Stomach (tissue), 9 donors: ENCODE results near the gene BRMS1L. TPM values are rescaled to one million over a fixed set of nuclear protein-coding genes. Genes with fewer than 3 reads are reported as not detected.
A peak's percentile ranks its signal among the peaks of the same experiment; 100 is the strongest.

ENCODE experiments used
- DNase-seq, 2 donors: peaks; one replicate each; pipeline versions ENCODE4 v3.0.0 to v3.0.0-alpha.2; 2013 to 2019
- H3K27ac ChIP-seq, 5 donors: fragments of 200-600 bp in 4 of 5; sonication (generic) in 4 of 5; one replicate each; pipeline ENCODE4 v1.5.1; 2013 to 2019; ENCODE audit warnings: mild to moderate bottlenecking in 1 of 5, moderate library complexity in 1 of 5
- H3K27me3 ChIP-seq, 3 donors: fragments of 200-600 bp; sonication (generic); one replicate each; pipeline ENCODE4 v1.5.1; 2017 to 2019; ENCODE audit warnings: mixed run types in 1 of 3
- H3K36me3 ChIP-seq, 4 donors: fragments of 200-600 bp; sonication (generic); 1 replicate in 3 of 4; 2 replicates in 1 of 4; pipeline ENCODE4 v1.5.1; 2016 to 2019
- H3K4me1 ChIP-seq, 4 donors: fragments of 200-600 bp; sonication (generic); one replicate each; pipeline ENCODE4 v1.5.1; 2016 to 2019
- H3K4me3 ChIP-seq, 4 donors: fragments of 200-600 bp; sonication (generic) in 3 of 4; one replicate each; pipeline ENCODE4 v1.5.1; 2016 to 2019; ENCODE audit warnings: mild to moderate bottlenecking in 1 of 4
- H3K9me3 ChIP-seq, 4 donors: fragments of 200-600 bp; sonication (generic); one replicate each; pipeline ENCODE4 v1.5.1; 2016 to 2019
- EP300 ChIP-seq: sonication (generic); formaldehyde crosslinking; IDR thresholded peaks from one replicate; pipeline ENCODE4 v1.6.1; 2017; ENCODE audit warnings: antibody characterized with exemption
- POLR2A ChIP-seq, 4 donors: fragments of 450-650 bp; IDR thresholded peaks; one replicate each; pipeline ENCODE4 v1.6.1; 2016; ENCODE audit warnings: antibody characterized with exemption in 4 of 4, control low read depth in 2 of 4, mild to moderate bottlenecking in 1 of 4, moderate library complexity in 1 of 4
- POLR2AphosphoS5 ChIP-seq, 3 donors: sonication (generic); formaldehyde crosslinking; IDR thresholded peaks; one replicate each; pipeline ENCODE4 v1.6.1; 2016; ENCODE audit warnings: antibody characterized with exemption in 3 of 3
- WGBS, 5 donors: extraction: QIAGEN DNeasy Blood & Tissue Kit in 3 of 5; methylation state at CpG; one replicate each; pipeline versions ENCODE4 v1.1.5 to v1.1.7; 2013 to 2018; 5-methylcytosine and 5-hydroxymethylcytosine counted together
- intact Hi-C: fragments of 100-400 bp; cut with DNase I; formaldehyde crosslinking; loops from one replicate; pipeline ENCODE4 v1.15.1; 2023; ENCODE audit warnings: low total_unique reads
- polyA plus RNA-seq, 3 donors: library from polyadenylated mRNA; stranded (reverse); fragments of 200-250 nt; gene quantifications; one replicate each; pipeline ENCODE4 v1.2.3, GENCODE V29; 2013
- total RNA-seq, 5 donors: library from RNA; depleted of rRNA; stranded (reverse); fragments of >200 nt; gene quantifications; one replicate each; pipeline versions ENCODE4 v1.1.0 to v1.2.3, GENCODE V29; 2014 to 2016
- TF ChIP-seq, protein P1 (sequence below), 7 experiments: fragments of 450-650 bp in 4 of 7; fragments of 200-600 bp in 3 of 7; sonication (generic) in 3 of 7; IDR thresholded peaks; one replicate each; pipeline ENCODE4 v1.5.1; 2016 to 2019; ENCODE audit warnings: antibody characterized with exemption in 7 of 7, control low read depth in 2 of 7, mild to moderate bottlenecking in 1 of 7
- donor health status: healthy with polysubstance abuse.
- donor health status: Bipolar disorder and iron deficiency.
- donor health status: healthy.

The BRMS1L gene
- total and polyA plus RNA-seq, 8 donors: 1.4 to 9.7 (median 5.8) TPM; not detected in 1

DNA sequence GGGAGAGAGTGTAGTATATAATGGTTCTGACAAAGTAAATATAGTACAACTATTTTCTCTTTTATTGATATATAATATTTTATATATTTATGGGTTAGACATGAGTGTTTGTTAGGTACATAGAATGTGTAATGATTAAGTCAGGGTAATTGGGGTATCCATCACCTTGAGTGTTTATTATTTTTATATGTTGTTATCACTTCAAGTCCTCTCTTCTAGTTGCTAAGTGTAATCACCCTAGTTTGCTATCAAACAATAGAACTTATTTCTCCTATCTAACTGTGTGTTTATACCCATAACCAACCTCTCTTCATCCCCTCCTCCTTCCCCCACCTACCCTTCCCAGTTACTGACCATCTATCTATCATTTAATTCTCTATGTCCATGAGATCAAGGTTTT lies 64.2 kb downstream of the BRMS1L start:
- Histone ChIP-seq H3K36me3 (no peaks in the 10 kb centered on the region), H3K9me3 (peaks cover 0 to 9% (median 3%) of the 10 kb centered on the region in 4 donors), H3K4me3 (no peak overlapping the region), H3K27ac (no peak overlapping the region), H3K4me1 (no peaks in the 10 kb centered on the region), H3K27me3 (no peaks in the 10 kb centered on the region)
- no peak for DNase-seq
- TF ChIP-seq EP300 (no peak), POLR2A (IDR thresholded peaks at IDR 0.05) (no peak), POLR2AphosphoS5 (IDR thresholded peaks at IDR 0.05) (no peak)
- TF ChIP-seq, protein P1, sequence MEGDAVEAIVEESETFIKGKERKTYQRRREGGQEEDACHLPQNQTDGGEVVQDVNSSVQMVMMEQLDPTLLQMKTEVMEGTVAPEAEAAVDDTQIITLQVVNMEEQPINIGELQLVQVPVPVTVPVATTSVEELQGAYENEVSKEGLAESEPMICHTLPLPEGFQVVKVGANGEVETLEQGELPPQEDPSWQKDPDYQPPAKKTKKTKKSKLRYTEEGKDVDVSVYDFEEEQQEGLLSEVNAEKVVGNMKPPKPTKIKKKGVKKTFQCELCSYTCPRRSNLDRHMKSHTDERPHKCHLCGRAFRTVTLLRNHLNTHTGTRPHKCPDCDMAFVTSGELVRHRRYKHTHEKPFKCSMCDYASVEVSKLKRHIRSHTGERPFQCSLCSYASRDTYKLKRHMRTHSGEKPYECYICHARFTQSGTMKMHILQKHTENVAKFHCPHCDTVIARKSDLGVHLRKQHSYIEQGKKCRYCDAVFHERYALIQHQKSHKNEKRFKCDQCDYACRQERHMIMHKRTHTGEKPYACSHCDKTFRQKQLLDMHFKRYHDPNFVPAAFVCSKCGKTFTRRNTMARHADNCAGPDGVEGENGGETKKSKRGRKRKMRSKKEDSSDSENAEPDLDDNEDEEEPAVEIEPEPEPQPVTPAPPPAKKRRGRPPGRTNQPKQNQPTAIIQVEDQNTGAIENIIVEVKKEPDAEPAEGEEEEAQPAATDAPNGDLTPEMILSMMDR (IDR thresholded peaks at IDR 0.05): no peak
- intact Hi-C loops: no loop called here

DNA sequence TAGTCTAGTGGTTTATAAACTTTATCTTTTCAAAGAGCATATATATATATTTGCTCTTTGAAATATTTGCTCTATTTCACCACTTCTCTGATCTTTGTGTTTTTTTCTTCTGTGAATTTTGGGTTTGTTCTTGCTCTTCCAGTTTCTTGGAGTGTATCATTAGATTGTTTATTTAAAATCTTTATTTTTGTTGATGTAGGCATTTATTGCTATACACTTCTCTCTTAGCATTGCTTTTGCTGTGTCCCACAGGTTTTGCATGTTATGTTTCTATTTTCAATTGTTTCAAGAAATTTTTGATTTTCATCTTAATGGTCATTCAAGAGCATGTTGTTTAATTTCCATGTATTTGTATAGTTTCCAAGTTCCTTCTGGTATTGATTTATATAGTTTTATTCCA lies 69.1 kb downstream of the BRMS1L start:
- Histone ChIP-seq H3K27ac (no peak overlapping the region), H3K9me3 (peaks cover 0 to 22% (median 10%) of the 10 kb centered on the region in 4 donors), H3K4me1 (no peaks in the 10 kb centered on the region), H3K4me3 (no peak overlapping the region), H3K36me3 (no peaks in the 10 kb centered on the region), H3K27me3 (no peaks in the 10 kb centered on the region)
- no peak for TF ChIP-seq EP300
- no peak for TF ChIP-seq POLR2AphosphoS5 (IDR thresholded peaks at IDR 0.05)
- TF ChIP-seq, protein P1 (IDR thresholded peaks at IDR 0.05): no peak
- no peak for TF ChIP-seq POLR2A (IDR thresholded peaks at IDR 0.05)
- intact Hi-C loops: no loop called here
- DNase-seq: no peak

DNA sequence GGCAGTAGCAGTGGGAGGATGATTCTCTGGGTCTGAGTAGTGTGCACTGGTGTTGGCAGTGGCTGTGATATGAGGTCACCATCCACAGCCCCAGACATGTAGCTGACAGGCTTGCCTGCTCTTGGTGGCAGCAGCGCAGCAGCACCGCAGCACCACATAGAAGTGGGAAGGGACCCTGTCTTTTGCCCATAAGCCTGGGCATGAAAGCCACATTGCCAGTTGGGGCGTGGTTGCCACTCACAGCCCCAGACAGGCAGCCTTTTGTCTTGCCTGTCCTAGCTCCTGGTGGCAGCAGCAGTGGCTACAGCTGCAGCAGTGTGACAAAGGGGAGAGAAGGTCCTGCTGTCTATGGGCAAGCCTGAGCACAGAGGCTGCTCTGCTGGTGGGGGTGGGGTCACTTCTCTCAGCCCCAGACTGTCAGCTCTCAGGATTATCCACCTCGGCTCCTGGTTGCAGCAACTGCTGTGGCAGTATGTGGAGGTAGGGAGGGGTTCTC lies 71.5 kb downstream of the BRMS1L start:
- H3K27ac ChIP-seq: no peak overlapping the region
- DNase-seq: peak in 1 of 2 donors; percentile 20

DNA sequence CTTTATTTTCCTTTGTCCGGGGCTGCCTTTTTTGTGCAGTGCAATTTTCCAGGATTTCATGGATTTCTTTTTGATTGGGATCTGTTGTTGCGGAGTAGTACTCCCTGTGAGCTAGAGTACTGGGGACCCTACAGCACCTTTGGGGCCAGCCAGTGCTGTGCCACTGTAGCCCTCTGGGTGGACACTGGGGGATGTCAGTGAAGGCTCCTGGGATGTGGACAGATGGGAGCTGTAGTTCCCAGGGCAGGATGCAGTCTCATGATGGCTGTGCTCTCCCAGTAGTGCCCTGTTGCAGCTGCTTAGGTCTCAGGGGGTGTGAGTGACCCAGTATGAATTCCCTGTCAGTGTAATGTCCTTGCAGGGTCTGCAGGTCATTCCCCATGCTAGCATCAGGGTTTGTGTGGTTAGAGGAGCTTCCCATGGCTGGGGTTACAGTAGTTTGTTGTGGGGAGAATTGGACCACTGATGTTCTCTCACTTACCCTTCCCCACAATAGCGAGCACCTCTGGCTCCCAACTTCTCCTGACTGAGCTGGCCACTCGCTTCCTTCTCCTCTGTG lies 72.2 kb downstream of the BRMS1L start:
- no peaks in the 10 kb centered on the region for H3K36me3 ChIP-seq
- H3K27ac ChIP-seq: no peak overlapping the region
- no peak overlapping the region for H3K4me3 ChIP-seq
- DNase-seq: no peak
- no peaks in the 10 kb centered on the region for H3K4me1 ChIP-seq
- H3K9me3 ChIP-seq: peaks cover 0 to 22% (median 10%) of the 10 kb centered on the region in 4 donors
- intact Hi-C loops: no loop called here
- H3K27me3 ChIP-seq: no peaks in the 10 kb centered on the region
- TF ChIP-seq POLR2A (IDR thresholded peaks at IDR 0.05): no peak
- 80 to 91% (median 84%) methylated on average over 4 of the region's 4 CpGs for WGBS, 5 donors

More for the DNA sequence above, 71.5 kb downstream of the BRMS1L start:
- Histone ChIP-seq H3K36me3 (no peaks in the 10 kb centered on the region), H3K9me3 (peaks cover 0 to 22% (median 10%) of the 10 kb centered on the region in 4 donors), H3K4me1 (no peaks in the 10 kb centered on the region), H3K27me3 (no peaks in the 10 kb centered on the region), H3K4me3 (no peak overlapping the region)
- no peak for TF ChIP-seq POLR2A (IDR thresholded peaks at IDR 0.05)
- TF ChIP-seq EP300: no peak
- TF ChIP-seq, protein P1 (IDR thresholded peaks at IDR 0.05): no peak
- no peak for TF ChIP-seq POLR2AphosphoS5 (IDR thresholded peaks at IDR 0.05)
- intact Hi-C loops: no loop called here
- 14 to 62% (median 50%) methylated on average over 1 to 4 of the region's 4 CpGs for WGBS, 5 donors

DNA sequence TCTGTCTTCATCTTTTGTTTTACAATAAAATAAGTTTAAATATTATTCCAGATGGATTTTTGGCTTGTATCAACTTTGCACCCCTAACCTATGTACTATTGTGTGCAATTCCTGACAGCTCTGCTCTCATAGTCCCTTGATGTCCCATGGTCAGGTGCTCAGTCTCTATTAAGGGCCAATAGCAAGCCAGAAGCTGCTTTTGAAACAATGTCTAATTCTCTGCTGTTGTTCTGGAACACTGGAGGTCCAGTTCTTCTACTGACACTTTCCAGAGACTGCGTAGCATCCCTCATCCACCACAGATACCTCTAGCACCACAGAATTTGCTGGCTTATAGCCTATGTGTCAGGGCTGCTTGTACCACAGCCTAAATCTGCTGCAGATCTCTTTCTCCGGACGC lies 74.6 kb downstream of the BRMS1L start:
- Histone ChIP-seq H3K36me3 (no peaks in the 10 kb centered on the region), H3K27me3 (no peaks in the 10 kb centered on the region), H3K4me3 (no peak overlapping the region), H3K4me1 (no peaks in the 10 kb centered on the region), H3K9me3 (peaks cover 0 to 9% (median 7%) of the 10 kb centered on the region in 4 donors), H3K27ac (no peak overlapping the region)
- 92 to 98% (median 94%) methylated on average over 3 of the region's 3 CpGs for WGBS, 5 donors
- no peak for DNase-seq
- TF ChIP-seq POLR2AphosphoS5 (IDR thresholded peaks at IDR 0.05): no peak
- TF ChIP-seq EP300: no peak
- TF ChIP-seq POLR2A (IDR thresholded peaks at IDR 0.05): no peak
- TF ChIP-seq, protein P1 (IDR thresholded peaks at IDR 0.05): no peak
- intact Hi-C loops: no loop called here
